HepG2 (cell line): ENCODE data around the gene DENND4C. TPM values are rescaled to one million over a fixed set of nuclear protein-coding genes. Genes with fewer than 3 reads are reported as not detected.
A peak's percentile ranks its signal among the peaks of the same experiment; 100 is the strongest.

ENCODE experiments used
- BRCA1 ChIP-seq: sonication (generic); formaldehyde crosslinking; IDR thresholded peaks from 2 replicates; pipeline ENCODE4 v1.4.0; 2020; ENCODE audit warnings: missing genetic modification reagents
- CSRNP1 ChIP-seq: sonication (generic); formaldehyde crosslinking; IDR thresholded peaks from 2 replicates; pipeline ENCODE4 v1.8.1; 2023; ENCODE audit warnings: mild to moderate bottlenecking, missing genetic modification reagents
- CSRNP2 ChIP-seq: sonication (generic); formaldehyde crosslinking; conservative IDR thresholded peaks from 2 replicates; pipeline ENCODE4 v1.8.0; 2022; ENCODE audit warnings: low read depth, missing genetic modification reagents
- DZIP1 ChIP-seq: sonication (generic); formaldehyde crosslinking; IDR thresholded peaks from 2 replicates; pipeline ENCODE4 v1.5.0; 2020; ENCODE audit warnings: mild to moderate bottlenecking, missing genetic modification reagents
- FOSL1 ChIP-seq: sonication (generic); formaldehyde crosslinking; IDR thresholded peaks from 2 replicates; pipeline ENCODE4 v1.9.0; 2021; ENCODE audit warnings: missing genetic modification reagents, borderline replicate concordance
- HOXA3 ChIP-seq: sonication (generic); formaldehyde crosslinking; IDR thresholded peaks from 2 replicates; pipeline ENCODE4 v1.5.0; 2020; ENCODE audit warnings: missing genetic modification reagents
- IRF2 ChIP-seq: IDR thresholded peaks from 2 replicates; pipeline ENCODE4 v1.6.1; 2018; ENCODE audit warnings: missing genetic modification reagents, missing compliant biosample characterization
- ONECUT2 ChIP-seq: sonication (generic); formaldehyde crosslinking; IDR thresholded peaks from 2 replicates; pipeline ENCODE4 v1.4.0; 2020; ENCODE audit warnings: missing genetic modification reagents
- ZNF280B ChIP-seq: sonication (generic); formaldehyde crosslinking; IDR thresholded peaks from 2 replicates; pipeline ENCODE4 v1.5.0; 2020; ENCODE audit warnings: missing genetic modification reagents, mild to moderate bottlenecking, borderline replicate concordance
- ZNF362 ChIP-seq: sonication (generic); formaldehyde crosslinking; IDR thresholded peaks from 2 replicates; pipeline ENCODE4 v1.4.0; 2020; ENCODE audit warnings: missing genetic modification reagents, mild to moderate bottlenecking, borderline replicate concordance
- ZNF660 ChIP-seq: sonication (generic); formaldehyde crosslinking; IDR thresholded peaks from 2 replicates; pipeline ENCODE4 v1.5.1; 2020; ENCODE audit warnings: mild to moderate bottlenecking, low read depth, missing genetic modification reagents, borderline replicate concordance
- ZNF747 ChIP-seq: sonication (generic); formaldehyde crosslinking; IDR thresholded peaks from 2 replicates; pipeline ENCODE4 v1.8.1; 2023; ENCODE audit warnings: missing genetic modification reagents, mild to moderate bottlenecking, borderline replicate concordance
- ZNF770 ChIP-seq: sonication (generic); formaldehyde crosslinking; IDR thresholded peaks from 2 replicates; pipeline ENCODE4 v1.5.0; 2020; ENCODE audit warnings: mild to moderate bottlenecking, missing genetic modification reagents
- ZNF850 ChIP-seq: sonication (generic); formaldehyde crosslinking; conservative IDR thresholded peaks from 2 replicates; pipeline ENCODE4 v1.9.0; 2021; ENCODE audit warnings: mild to moderate bottlenecking, missing genetic modification reagents
- ZSCAN5A ChIP-seq: sonication (generic); formaldehyde crosslinking; IDR thresholded peaks from 2 replicates; pipeline ENCODE4 v1.8.0; 2022; ENCODE audit warnings: mild to moderate bottlenecking, missing genetic modification reagents, borderline replicate concordance
- polyA plus RNA-seq, 8 experiments: library from polyadenylated mRNA; depleted of rRNA in 3 of 8; stranded (reverse) in 7 of 8; unstranded in 1 of 8; fragments of >200 nt; fragmentation: Illumina TruSeq in 4 of 8; extraction: Trizol in 4 of 8; gene quantifications; 2 replicates each; pipeline versions ENCODE4 v1.2.1 to v1.2.3, GENCODE V29; 2011 to 2016; ENCODE audit warnings: low read depth in 4 of 8, missing spikeins in 1 of 8, mixed read lengths in 1 of 8; ENCODE audit not compliant: insufficient read depth in 1 of 8
- total RNA-seq, 5 experiments: library from RNA; depleted of rRNA; stranded (reverse); fragments of >200 nt; fragmentation: Illumina TruSeq; extraction: Trizol; gene quantifications; 2 replicates each; pipeline ENCODE4 v1.2.3, GENCODE V29; 2016; ENCODE audit warnings: low read depth in 1 of 5

The DENND4C gene
- total and polyA plus RNA-seq, 2 of the 13 experiments (the other 11 are each of a cell fraction or from before 2014, with no cell fraction given), result 19.1 to 27.2 TPM

- TF ChIP-seq CSRNP2, result no peak
- TF ChIP-seq ZNF280B (CRISPR knock-in tag), result no peak; the same call in none of the 2 replicates
- peak; percentile 72; the same call in 1 of the 2 replicates for TF ChIP-seq IRF2 (CRISPR knock-in tag)
- TF ChIP-seq ZSCAN5A (CRISPR knock-in tag), result no peak
- no peak; the same call in 1 of the 2 replicates for TF ChIP-seq BRCA1 (CRISPR knock-in tag)
- TF ChIP-seq ONECUT2, result no peak
- peak; percentile 42; the same call in 1 of the 2 replicates for TF ChIP-seq ZNF747 (CRISPR knock-in tag)
- TF ChIP-seq ZNF770, result peak; percentile 69; the same call in 1 of the 2 replicates
- TF ChIP-seq ZNF850, result no peak
- TF ChIP-seq ZNF362 (CRISPR knock-in tag), result no peak
- no peak for TF ChIP-seq FOSL1
- TF ChIP-seq HOXA3 (CRISPR knock-in tag), result peak; percentile 59
- TF ChIP-seq DZIP1 (CRISPR knock-in tag), result peak; percentile 59; the same call in 1 of the 2 replicates
- no peak for TF ChIP-seq CSRNP1 (CRISPR knock-in tag)
- TF ChIP-seq ZNF660, result no peak
These were observed 178.4 kb downstream of the DENND4C start, which contains the start of gene ACER2 (continued) for GRCh38 chr9:19408693-19409400.
